Transverse colon (tissue), 4 donors: ENCODE results near the gene YWHAE.

ENCODE experiments used
- EP300 ChIP-seq: sonication (generic); formaldehyde crosslinking; IDR thresholded peaks from one replicate; pipeline ENCODE4 v1.6.1; 2017; ENCODE audit warnings: antibody characterized with exemption, low read depth
- POLR2A ChIP-seq: fragments of 450-650 bp; IDR thresholded peaks from one replicate; pipeline ENCODE4 v1.6.1; 2016; ENCODE audit warnings: antibody characterized with exemption, mild to moderate bottlenecking, moderate library complexity
- POLR2AphosphoS5 ChIP-seq, 3 donors: sonication (generic); formaldehyde crosslinking; IDR thresholded peaks; one replicate each; pipeline ENCODE4 v1.6.1; 2016; ENCODE audit warnings: antibody characterized with exemption in 3 of 3
- TF ChIP-seq, protein P1 (sequence below), 5 experiments: fragments of 200-600 bp in 3 of 5; fragments of 450-650 bp in 2 of 5; sonication (generic) in 3 of 5; IDR thresholded peaks; 1 replicate in 2 of 5; 2 replicates in 3 of 5; pipeline ENCODE4 v1.5.1; 2016 to 2017; ENCODE audit warnings: antibody characterized with exemption in 5 of 5, inconsistent platforms in 3 of 5, mild to moderate bottlenecking in 2 of 5, moderate library complexity in 1 of 5

DNA sequence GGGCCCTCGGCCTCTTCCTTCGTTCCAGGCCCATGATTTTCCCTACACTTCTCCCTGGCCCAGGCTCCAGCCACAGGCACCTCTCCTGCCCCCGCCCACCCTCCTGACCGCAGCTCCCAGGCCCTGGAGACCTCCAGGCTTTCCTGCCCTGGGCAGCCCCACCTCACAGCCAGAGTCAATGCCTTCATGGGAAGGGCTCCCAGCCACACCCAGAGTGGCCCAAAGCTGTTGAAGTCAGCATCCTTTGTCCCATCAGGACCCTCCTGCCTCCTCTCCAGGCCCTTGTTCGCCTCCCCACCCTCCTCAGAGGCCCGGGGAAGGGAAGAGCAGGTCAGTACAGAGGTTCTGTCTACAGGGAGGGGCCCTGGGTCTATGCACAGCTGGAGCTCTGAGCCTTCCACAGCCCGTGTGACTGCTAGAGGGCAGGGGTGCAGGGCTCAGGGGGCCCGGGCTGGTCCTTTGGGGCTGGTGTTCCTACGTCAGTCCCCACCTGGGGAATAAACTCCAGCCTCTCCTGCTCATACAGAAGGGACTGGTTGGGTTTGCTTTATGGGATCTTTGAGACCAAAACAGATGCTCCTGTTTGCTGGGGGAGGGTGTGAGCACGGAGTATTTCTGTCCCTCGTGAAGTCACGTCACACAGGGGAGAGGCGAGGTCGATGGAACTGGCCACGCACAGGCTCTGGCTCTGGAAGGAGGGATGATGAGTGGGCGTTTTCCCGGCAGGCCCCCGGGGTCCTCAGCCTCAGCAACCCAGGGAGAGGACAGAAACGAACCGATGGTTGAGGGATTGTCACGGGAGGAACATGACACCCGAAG is 100.3 kb downstream of the YWHAE start:
- TF ChIP-seq, protein P1, sequence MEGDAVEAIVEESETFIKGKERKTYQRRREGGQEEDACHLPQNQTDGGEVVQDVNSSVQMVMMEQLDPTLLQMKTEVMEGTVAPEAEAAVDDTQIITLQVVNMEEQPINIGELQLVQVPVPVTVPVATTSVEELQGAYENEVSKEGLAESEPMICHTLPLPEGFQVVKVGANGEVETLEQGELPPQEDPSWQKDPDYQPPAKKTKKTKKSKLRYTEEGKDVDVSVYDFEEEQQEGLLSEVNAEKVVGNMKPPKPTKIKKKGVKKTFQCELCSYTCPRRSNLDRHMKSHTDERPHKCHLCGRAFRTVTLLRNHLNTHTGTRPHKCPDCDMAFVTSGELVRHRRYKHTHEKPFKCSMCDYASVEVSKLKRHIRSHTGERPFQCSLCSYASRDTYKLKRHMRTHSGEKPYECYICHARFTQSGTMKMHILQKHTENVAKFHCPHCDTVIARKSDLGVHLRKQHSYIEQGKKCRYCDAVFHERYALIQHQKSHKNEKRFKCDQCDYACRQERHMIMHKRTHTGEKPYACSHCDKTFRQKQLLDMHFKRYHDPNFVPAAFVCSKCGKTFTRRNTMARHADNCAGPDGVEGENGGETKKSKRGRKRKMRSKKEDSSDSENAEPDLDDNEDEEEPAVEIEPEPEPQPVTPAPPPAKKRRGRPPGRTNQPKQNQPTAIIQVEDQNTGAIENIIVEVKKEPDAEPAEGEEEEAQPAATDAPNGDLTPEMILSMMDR (IDR thresholded peaks at IDR 0.05): no peak
- TF ChIP-seq POLR2A (no peak), POLR2AphosphoS5 (IDR thresholded peaks at IDR 0.05) (no peak), EP300 (no peak)
